NOMO-1 (cell line): Measurements from ENCODE around the gene PRMT7.
A peak's percentile ranks its signal among the peaks of the same experiment; 100 is the strongest.

Experiments used
- DNase-seq, 2 experiments: peaks; one replicate each; lab custom pipeline; 2025; ENCODE audit not compliant: unreplicated experiment in 2 of 2; lab: John Stamatoyannopoulos, UW

Gene PRMT7

GRCh38 chr16:68345958-68346635 is 35.3 kb downstream of the PRMT7 start:
- DNase-seq: no peak

- no peak for DNase-seq
Measured at GRCh38 chr16:68346892-68347480, 36.2 kb downstream of the PRMT7 start.

GRCh38 chr16:68347605-68348004 is 36.8 kb downstream of the PRMT7 start:
- DNase-seq: no peak

- no peak for DNase-seq
Measured at GRCh38 chr16:68348639-68349445, 38.0 kb downstream of the PRMT7 start.

- no peak for DNase-seq
Measured at GRCh38 chr16:68349838-68350410, 39.1 kb downstream of the PRMT7 start.

GRCh38 chr16:68350813-68351350 is 40.1 kb downstream of the PRMT7 start:
- no peak for DNase-seq

GRCh38 chr16:68351463-68351862 is 40.6 kb downstream of the PRMT7 start:
- DNase-seq: no peak

- no peak for DNase-seq
Measured at GRCh38 chr16:68351991-68352431, 41.2 kb downstream of the PRMT7 start.

- no peak for DNase-seq
Measured at GRCh38 chr16:68353366-68353765, 42.5 kb downstream of the PRMT7 start.

- no peak for DNase-seq
Measured at GRCh38 chr16:68354816-68355215, 44.0 kb downstream of the PRMT7 start.

GRCh38 chr16:68355447-68356248 is 44.8 kb downstream of the PRMT7 start:
- DNase-seq: no peak

GRCh38 chr16:68356249-68356918 is 45.6 kb downstream of the PRMT7 start:
- peak; percentile 58 to 72 for DNase-seq

GRCh38 chr16:68356919-68357286 is 46.1 kb downstream of the PRMT7 start:
- DNase-seq: no peak

- no peak for DNase-seq
Measured at GRCh38 chr16:68357521-68357922, 46.7 kb downstream of the PRMT7 start.

GRCh38 chr16:68357923-68358322 is 47.1 kb downstream of the PRMT7 start:
- DNase-seq: no peak

- no peak for DNase-seq
Measured at GRCh38 chr16:68358951-68359350, 48.1 kb downstream of the PRMT7 start.

GRCh38 chr16:68359398-68360191 is 48.8 kb downstream of the PRMT7 start:
- DNase-seq: no peak

- no peak for DNase-seq
Measured at GRCh38 chr16:68360547-68360946, 49.7 kb downstream of the PRMT7 start.

GRCh38 chr16:68360956-68361355 is 50.1 kb downstream of the PRMT7 start:
- DNase-seq: no peak
